Panc1 (cell line): Measurements from ENCODE around the gene GON7. TPM values are rescaled to one million over a fixed set of nuclear protein-coding genes. Genes with fewer than 3 reads are reported as not detected.
"Not testable (repeated sequence)": the region's sequence is repeated elsewhere in the genome, so short reads cannot be mapped to it uniquely, and the experiment has no call there.

Experiments used
- ATAC-seq: fragments of 200-7000 bp; cut with Tn5 transposase; 2 replicates; pipeline ENCODE4 v1.9.1; 2020; ENCODE audit warnings: mild to moderate bottlenecking, moderate library complexity
- BruUV-seq: library from RNA; stranded (reverse); fragments of 400-500 nt; replicated peaks from 2 replicates; lab custom pipeline; 2021; lab: Mats Ljungman, UMichigan
- CTCF ChIA-PET: fragments of 300-600 bp; sonication (Branson Sonifier 250); formaldehyde crosslinking; loops from one replicate; lab custom pipeline; 2022; ENCODE audit warnings: antibody characterized with exemption; lab: Charles Lee
- POLR2A ChIA-PET: fragments of 300-600 bp; sonication (Branson Sonifier 250); formaldehyde crosslinking; loops from one replicate; lab custom pipeline; 2022; ENCODE audit warnings: antibody characterized with exemption; lab: Charles Lee
- DNase-seq: peaks from one replicate; pipeline ENCODE4 v3.0.0-alpha.2; 2010; ENCODE audit warnings: low read depth, low spot score
- H3K27ac ChIP-seq: 2 replicates; pipeline ENCODE4 v1.5.1; 2011; ENCODE audit warnings: mild to moderate bottlenecking, low read length, inconsistent platforms
- H3K27me3 ChIP-seq: fragments of 200-500 bp; sonication (Bioruptor generic); 2 replicates; pipeline ENCODE4 v1.6.0; 2014; ENCODE audit warnings: low read length, inconsistent platforms; ENCODE audit not compliant: control insufficient read depth, insufficient read depth
- H3K36me3 ChIP-seq: fragments of 200-500 bp; sonication (Bioruptor generic); 2 replicates; pipeline ENCODE4 v1.5.1; 2014; ENCODE audit warnings: inconsistent platforms, mild to moderate bottlenecking, low read length, moderate library complexity; ENCODE audit not compliant: control insufficient read depth, insufficient read depth
- H3K4me1 ChIP-seq: 2 replicates; pipeline ENCODE4 v1.5.1; 2011; ENCODE audit warnings: inconsistent platforms, mild to moderate bottlenecking, low read length, moderate library complexity; ENCODE audit not compliant: control insufficient read depth, insufficient read depth
- H3K4me3 ChIP-seq, 2 experiments: 2 replicates each; pipeline ENCODE4 v1.5.1; 2011 to 2012; ENCODE audit warnings: low read depth in 2 of 2, low read length in 2 of 2, mild to moderate bottlenecking in 2 of 2, inconsistent platforms in 1 of 2, moderate library complexity in 1 of 2
- H3K9me3 ChIP-seq: fragments of 200-500 bp; sonication (Bioruptor generic); 2 replicates; pipeline ENCODE4 v1.5.1; 2014; ENCODE audit warnings: low read depth, mild to moderate bottlenecking, inconsistent platforms, low read length, moderate library complexity; ENCODE audit not compliant: control insufficient read depth, insufficient read depth
- CTCF ChIP-seq: fragments of 450-650 bp; IDR thresholded peaks from 2 replicates; pipeline ENCODE4 v1.5.1; 2017; ENCODE audit warnings: mild to moderate bottlenecking
- POLR2AphosphoS5 ChIP-seq: IDR thresholded peaks from 2 replicates; pipeline ENCODE4 v1.6.1; 2012; ENCODE audit warnings: mild to moderate bottlenecking, low read depth, low read length, moderate library complexity
- REST ChIP-seq, 2 experiments: IDR thresholded peaks; 2 replicates each; pipeline ENCODE4 v1.6.1; 2011 to 2012; ENCODE audit warnings: low read depth in 2 of 2, control low read depth in 1 of 2, low read length in 1 of 2, mild to moderate bottlenecking in 1 of 2, moderate library complexity in 1 of 2; ENCODE audit not compliant: insufficient read depth in 1 of 2
- SIN3A ChIP-seq: IDR thresholded peaks from 2 replicates; pipeline ENCODE4 v1.6.1; 2012; ENCODE audit warnings: low read depth, mild to moderate bottlenecking, low read length, moderate library complexity, borderline replicate concordance; ENCODE audit not compliant: insufficient read depth
- TCF7L2 ChIP-seq: IDR thresholded peaks from 2 replicates; pipeline ENCODE4 v1.6.1; 2011; ENCODE audit warnings: mild to moderate bottlenecking, low read depth, low read length, inconsistent platforms
- in situ Hi-C: cut with HindIII; loops from 2 replicates; pipeline ENCODE4 v1.10.0; 2016; ENCODE audit warnings: low sequenced_read_pairs, low pct_unique_long_range_greater_than_20kb
- intact Hi-C: fragments of 100-400 bp; cut with micrococcal nuclease; formaldehyde crosslinking; loops from one replicate; pipeline ENCODE4 v1.10.0; 2022; ENCODE audit not compliant: unreplicated experiment
- total RNA-seq: library from RNA; stranded (reverse); gene quantifications from one replicate; pipeline ENCODE4 v1.2.1, GENCODE V29; 2021; ENCODE audit not compliant: unreplicated experiment

The GON7 gene
- total RNA-seq, 1 experiment from 2014 or later = 9.5 TPM

GRCh38 chr14:93171376-93171775 is 35.5 kb downstream of the GON7 start:
- no peak overlapping the region for H3K4me3 ChIP-seq
- H3K27ac ChIP-seq = no peak overlapping the region
- H3K9me3 ChIP-seq = no peaks in the 10 kb centered on the region
- H3K27me3 ChIP-seq = no peaks in the 10 kb centered on the region
- no peaks in the 10 kb centered on the region for H3K36me3 ChIP-seq
- CTCF ChIA-PET = no interaction called here
- intact Hi-C loops = no loop called here
- BruUV-seq = no TSS peak
- no peaks in the 10 kb centered on the region for H3K4me1 ChIP-seq
- DNase-seq (no peak), ATAC-seq (no peak)
- TF ChIP-seq POLR2AphosphoS5 = no peak
- TF ChIP-seq TCF7L2 = no peak
- TF ChIP-seq SIN3A = no peak
- TF ChIP-seq CTCF = no peak
- no peak for TF ChIP-seq REST (IDR thresholded peaks at IDR 0.05; ENCODE audit: insufficient read depth in 1 of 2, low read depth in 2 of 2, low read length in 1 of 2)
- POLR2A ChIA-PET = no interaction called here
- in situ Hi-C loops = no loop called here

GRCh38 chr14:93170141-93170540 is 36.7 kb downstream of the GON7 start:
- ATAC-seq, H3K27ac ChIP-seq, BruUV-seq, H3K4me3 ChIP-seq, DNase-seq, POLR2A ChIA-PET, H3K9me3 ChIP-seq, in situ Hi-C loops, intact Hi-C loops, H3K27me3 ChIP-seq, H3K4me1 ChIP-seq, H3K36me3 ChIP-seq: not testable (repeated sequence)
- CTCF ChIA-PET = interaction anchor here (0.7 to 1.2 kb wide), 2 partner anchors 14 to 57 kb away, joined by 4 read pairs; no protein-coding TSS in a partner anchor

- in situ Hi-C loops, H3K27me3 ChIP-seq, ATAC-seq, DNase-seq, H3K4me3 ChIP-seq, H3K27ac ChIP-seq, H3K4me1 ChIP-seq, H3K36me3 ChIP-seq, BruUV-seq, POLR2A ChIA-PET, H3K9me3 ChIP-seq, intact Hi-C loops: not testable (repeated sequence)
- CTCF ChIA-PET = interaction anchor here (0.5 to 1.2 kb wide), 4 partner anchors 9 to 56 kb away, joined by 3 to 4 read pairs (median 4); no protein-coding TSS in a partner anchor
Measured at GRCh38 chr14:93169619-93170018, 37.2 kb downstream of the GON7 start.

- in situ Hi-C loops, H3K9me3 ChIP-seq, H3K36me3 ChIP-seq, intact Hi-C loops, BruUV-seq, H3K27ac ChIP-seq, DNase-seq, CTCF ChIA-PET, H3K27me3 ChIP-seq, ATAC-seq, H3K4me1 ChIP-seq, H3K4me3 ChIP-seq: not testable (repeated sequence)
- POLR2A ChIA-PET = interaction anchor here (0.7 kb wide), 1 partner anchor 9 kb away, joined by 7 read pairs; no protein-coding TSS in a partner anchor
Measured at GRCh38 chr14:93168610-93169009, 38.3 kb downstream of the GON7 start.

- not testable (repeated sequence) for DNase-seq
Measured at GRCh38 chr14:93165271-93166265, 41.3 kb downstream of the GON7 start.

More at GRCh38 chr14:93165271-93166265, 41.3 kb downstream of the GON7 start:
- H3K27ac ChIP-seq, H3K36me3 ChIP-seq, H3K4me1 ChIP-seq, POLR2A ChIA-PET, H3K4me3 ChIP-seq, H3K9me3 ChIP-seq, intact Hi-C loops, ATAC-seq, CTCF ChIA-PET, H3K27me3 ChIP-seq, in situ Hi-C loops, BruUV-seq: not testable (repeated sequence)
